ENCODE measurements around the gene ADAMTSL3.
"Not testable (repeated sequence)": the region's sequence is repeated elsewhere in the genome, so short reads cannot be mapped to it uniquely, and the experiment has no call there.

Gene ADAMTSL3

GRCh38 chr15:83943849-83944404 is 290.0 kb downstream of the ADAMTSL3 start:
- no peak for DNase-seq (ENCODE audit: low spot score in 2 of 2)
- Mint-ChIP-seq H3K9me3 (peaks cover 1% of the 10 kb centered on the region), H3K4me3 (no peak overlapping the region), H3K27me3 (peaks cover 5% of the 10 kb centered on the region), H3K27ac (no peak overlapping the region), H3K36me3 (no peaks in the 10 kb centered on the region), H3K4me1 (peaks cover 2% of the 10 kb centered on the region)
- ATAC-seq (ENCODE audit: low read depth): no peak

DNA sequence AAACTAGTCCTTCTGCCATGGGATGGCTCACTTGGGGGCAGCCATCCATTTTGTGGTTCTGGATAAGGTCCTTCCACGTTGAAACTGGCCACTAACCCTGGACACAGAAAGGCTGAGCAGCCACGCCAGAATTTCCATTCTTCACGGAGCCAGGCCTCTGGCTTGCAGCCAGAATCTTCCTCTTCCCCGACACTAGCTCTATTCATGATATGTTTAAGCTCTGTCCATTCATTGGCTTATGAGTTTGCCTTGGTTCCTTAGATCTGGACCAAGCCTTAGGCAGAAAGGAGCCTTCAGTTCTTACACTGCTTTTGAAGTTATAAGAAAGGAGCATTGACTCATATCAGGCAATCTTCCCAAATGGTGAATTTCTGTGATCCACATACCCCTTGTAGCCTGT is 293.2 kb downstream of the ADAMTSL3 start:
- Mint-ChIP-seq H3K36me3 (no peaks in the 10 kb centered on the region), H3K27me3 (peaks cover 5% of the 10 kb centered on the region), H3K4me1 (no peaks in the 10 kb centered on the region), H3K4me3 (no peak overlapping the region), H3K9me3 (peaks cover 10% of the 10 kb centered on the region), H3K27ac (no peak overlapping the region)
- no peak for ATAC-seq (ENCODE audit: low read depth)
- DNase-seq (ENCODE audit: low spot score in 2 of 2): no peak

GRCh38 chr15:83954506-83954905 is 300.6 kb downstream of the ADAMTSL3 start:
- no peak for ATAC-seq (ENCODE audit: low read depth)
- Mint-ChIP-seq H3K27ac (no peak overlapping the region), H3K36me3 (no peaks in the 10 kb centered on the region), H3K4me3 (no peak overlapping the region), H3K27me3 (peaks cover 2% of the 10 kb centered on the region), H3K4me1 (no peaks in the 10 kb centered on the region), H3K9me3 (peaks cover 9% of the 10 kb centered on the region)
- DNase-seq (ENCODE audit: low spot score in 2 of 2): no peak

DNA sequence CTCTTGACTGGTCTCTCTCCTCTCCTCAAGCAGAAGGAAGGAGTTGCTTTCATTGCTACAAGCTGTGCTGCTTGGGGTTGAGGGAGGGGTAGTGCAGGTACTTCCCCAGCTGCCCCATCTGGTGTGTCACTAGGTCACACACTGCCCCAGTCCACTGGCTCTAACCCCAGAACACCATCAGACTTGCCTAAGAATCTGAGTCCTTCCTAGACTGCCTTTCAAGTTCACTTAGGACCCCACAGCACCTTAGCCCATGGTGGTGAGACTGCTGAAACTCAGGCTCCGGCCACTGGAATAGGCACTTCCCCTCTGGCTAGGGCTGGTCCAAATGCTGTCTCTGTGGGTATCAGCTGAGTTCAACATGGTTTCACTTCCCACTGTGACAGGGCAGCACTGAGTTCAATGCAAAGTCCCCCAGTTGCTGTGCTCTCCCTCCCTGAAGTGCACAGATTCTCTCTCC is 301.9 kb downstream of the ADAMTSL3 start:
- Mint-ChIP-seq H3K9me3 (peaks cover 6% of the 10 kb centered on the region), H3K36me3 (no peaks in the 10 kb centered on the region), H3K4me3 (no peak overlapping the region), H3K4me1 (no peaks in the 10 kb centered on the region), H3K27me3 (peaks cover 2% of the 10 kb centered on the region), H3K27ac (no peak overlapping the region)
- DNase-seq (ENCODE audit: low spot score in 2 of 2): no peak
- ATAC-seq (ENCODE audit: low read depth): peak; percentile 84

- ATAC-seq (ENCODE audit: low read depth) (no peak), DNase-seq (ENCODE audit: low spot score in 2 of 2) (no peak)
- no peak overlapping the region for H3K27ac Mint-ChIP-seq
- no peaks in the 10 kb centered on the region for H3K36me3 Mint-ChIP-seq
- H3K4me1 Mint-ChIP-seq: no peaks in the 10 kb centered on the region
- peaks cover 2% of the 10 kb centered on the region for H3K27me3 Mint-ChIP-seq
- no peak overlapping the region for H3K4me3 Mint-ChIP-seq
- peaks cover 6% of the 10 kb centered on the region for H3K9me3 Mint-ChIP-seq
Measured at GRCh38 chr15:83956887-83957286, 303.0 kb downstream of the ADAMTSL3 start.

DNA sequence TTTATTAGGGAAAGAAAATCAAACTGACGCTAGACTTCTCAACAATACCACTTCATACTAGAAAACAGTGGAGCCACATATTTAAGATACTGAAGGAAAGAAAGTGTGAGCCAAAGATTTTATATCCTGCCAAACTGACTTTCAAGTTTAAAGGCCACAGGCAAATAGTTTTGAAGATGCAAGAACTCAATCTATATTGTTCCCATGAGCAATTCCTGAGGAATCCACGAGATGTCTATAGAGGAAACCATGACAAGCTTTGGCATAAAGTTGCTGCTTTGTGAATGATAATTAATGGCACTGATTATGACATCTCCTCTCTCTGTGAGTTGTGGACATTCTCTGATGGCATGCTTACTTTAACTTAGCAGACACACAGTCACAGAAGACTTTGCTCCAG is 305.6 kb downstream of the ADAMTSL3 start:
- Mint-ChIP-seq H3K4me1 (no peaks in the 10 kb centered on the region), H3K9me3 (peaks cover 3% of the 10 kb centered on the region), H3K27me3 (no peaks in the 10 kb centered on the region), H3K4me3 (no peak overlapping the region), H3K36me3 (no peaks in the 10 kb centered on the region), H3K27ac (no peak overlapping the region)
- ATAC-seq (ENCODE audit: low read depth) (no peak), DNase-seq (ENCODE audit: low spot score in 2 of 2) (no peak)

GRCh38 chr15:83960192-83960829 is 306.4 kb downstream of the ADAMTSL3 start:
- Mint-ChIP-seq H3K9me3 (peaks cover 6% of the 10 kb centered on the region), H3K36me3 (no peaks in the 10 kb centered on the region), H3K4me1 (no peaks in the 10 kb centered on the region), H3K27me3 (peaks cover 1% of the 10 kb centered on the region), H3K4me3 (no peak overlapping the region), H3K27ac (no peak overlapping the region)
- DNase-seq (ENCODE audit: low spot score in 2 of 2) (no peak), ATAC-seq (ENCODE audit: low read depth) (no peak)

GRCh38 chr15:83961311-83961710 is 307.4 kb downstream of the ADAMTSL3 start:
- ATAC-seq (ENCODE audit: low read depth): no peak
- no peaks in the 10 kb centered on the region for H3K4me1 Mint-ChIP-seq

DNA sequence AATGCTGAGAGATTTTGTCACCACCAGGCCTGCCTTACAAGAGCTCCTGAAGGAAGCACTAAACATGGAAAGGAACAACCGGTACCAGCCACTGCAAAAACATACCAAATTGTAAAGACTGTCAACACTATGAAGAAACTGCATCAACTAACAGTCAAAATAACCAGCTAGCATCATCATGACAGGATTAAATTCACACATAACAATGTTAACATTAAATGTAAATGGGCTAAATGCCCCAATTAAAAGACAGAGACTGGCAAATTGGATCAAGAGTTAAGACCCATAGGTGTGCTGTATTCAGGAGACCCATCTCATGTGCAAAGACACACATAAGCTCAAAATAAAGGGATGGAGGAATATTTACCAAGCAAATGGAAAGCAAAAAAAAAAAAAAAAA is 311.0 kb downstream of the ADAMTSL3 start:
- not testable (repeated sequence) for DNase-seq (ENCODE audit: low spot score in 2 of 2); H3K36me3 Mint-ChIP-seq; ATAC-seq (ENCODE audit: low read depth); H3K27ac Mint-ChIP-seq; H3K4me1 Mint-ChIP-seq; H3K27me3 Mint-ChIP-seq; H3K4me3 Mint-ChIP-seq
- peaks cover 16% of the 10 kb centered on the region for H3K9me3 Mint-ChIP-seq

More at GRCh38 chr15:83961311-83961710, 307.4 kb downstream of the ADAMTSL3 start:
- peaks cover 1% of the 10 kb centered on the region for H3K27me3 Mint-ChIP-seq
- H3K36me3 Mint-ChIP-seq: no peaks in the 10 kb centered on the region
- no peak overlapping the region for H3K27ac Mint-ChIP-seq
- no peak for DNase-seq (ENCODE audit: low spot score in 2 of 2)
- H3K4me3 Mint-ChIP-seq: no peak overlapping the region
- peaks cover 13% of the 10 kb centered on the region for H3K9me3 Mint-ChIP-seq

DNA sequence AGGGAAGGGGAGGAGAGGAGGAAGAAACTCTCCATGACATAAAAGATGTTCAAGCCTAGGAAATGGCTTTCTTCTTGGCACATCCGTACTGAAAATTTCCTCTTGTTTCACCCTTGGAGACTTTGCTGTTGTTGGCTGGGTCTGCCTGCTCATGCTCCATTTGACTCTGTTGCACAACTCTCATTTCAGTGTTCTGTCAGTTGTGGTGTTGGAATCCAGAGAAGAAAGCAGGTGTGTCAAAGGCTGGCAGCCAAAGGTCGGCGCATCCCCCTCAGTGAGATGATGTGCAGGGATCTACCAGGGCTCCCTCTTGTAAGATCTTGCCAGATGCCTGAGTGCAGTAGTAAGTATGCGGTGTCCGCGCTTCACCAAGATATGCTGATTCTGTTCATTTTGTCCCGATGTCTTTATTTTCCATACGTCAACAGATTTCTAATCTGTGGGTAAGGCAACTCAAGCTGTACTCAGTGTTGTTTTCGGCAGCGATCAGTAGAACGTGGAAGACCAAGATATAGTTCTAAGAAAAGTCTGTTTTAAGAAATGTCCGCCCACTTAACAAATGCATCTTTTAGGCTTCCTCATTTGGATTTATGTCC is 316.5 kb downstream of the ADAMTSL3 start:
- H3K27me3 Mint-ChIP-seq: no peaks in the 10 kb centered on the region
- ATAC-seq (ENCODE audit: low read depth) (no peak), DNase-seq (ENCODE audit: low spot score in 2 of 2) (no peak)
- H3K4me3 Mint-ChIP-seq: no peak overlapping the region
- no peaks in the 10 kb centered on the region for H3K4me1 Mint-ChIP-seq
- peaks cover 13% of the 10 kb centered on the region for H3K9me3 Mint-ChIP-seq
- no peaks in the 10 kb centered on the region for H3K36me3 Mint-ChIP-seq
- H3K27ac Mint-ChIP-seq: no peak overlapping the region

GRCh38 chr15:83971992-83972391 is 318.1 kb downstream of the ADAMTSL3 start:
- Mint-ChIP-seq H3K27me3 (peaks cover 5% of the 10 kb centered on the region), H3K4me1 (no peaks in the 10 kb centered on the region), H3K27ac (no peak overlapping the region), H3K4me3 (no peak overlapping the region), H3K36me3 (no peaks in the 10 kb centered on the region), H3K9me3 (peaks cover 10% of the 10 kb centered on the region)
- ATAC-seq (ENCODE audit: low read depth) (no peak), DNase-seq (ENCODE audit: low spot score in 2 of 2) (no peak)

- H3K27ac Mint-ChIP-seq: no peak overlapping the region
- ATAC-seq (ENCODE audit: low read depth): no peak
Measured at GRCh38 chr15:83973816-83974215, 319.9 kb downstream of the ADAMTSL3 start.

DNA sequence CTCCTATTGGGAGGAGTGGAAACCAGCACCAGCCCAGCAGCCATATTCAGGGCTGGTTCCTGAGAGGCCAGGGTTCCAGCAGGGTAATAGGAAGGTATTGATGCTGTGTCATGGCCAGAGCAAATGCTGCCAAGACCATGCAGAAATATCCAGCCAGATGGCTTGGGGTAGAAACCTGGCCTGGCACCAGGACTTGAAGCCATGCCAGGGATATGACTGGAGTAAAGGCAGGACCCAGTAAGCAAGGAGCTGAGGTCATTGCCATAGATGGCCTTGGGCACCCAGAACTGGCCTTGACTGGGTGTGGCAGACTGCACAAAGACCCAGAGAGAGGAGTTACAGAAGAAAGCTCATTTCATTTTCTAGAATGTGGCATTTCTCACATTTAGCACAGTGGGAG is 324.1 kb downstream of the ADAMTSL3 start:
- no peaks in the 10 kb centered on the region for H3K4me1 Mint-ChIP-seq
- no peak overlapping the region for H3K4me3 Mint-ChIP-seq
- H3K27me3 Mint-ChIP-seq: peaks cover 5% of the 10 kb centered on the region
- H3K9me3 Mint-ChIP-seq: peaks cover 9% of the 10 kb centered on the region
- no peak overlapping the region for H3K27ac Mint-ChIP-seq
- H3K36me3 Mint-ChIP-seq: no peaks in the 10 kb centered on the region
- no peak for DNase-seq (ENCODE audit: low spot score in 2 of 2)
- ATAC-seq (ENCODE audit: low read depth): no peak

More at GRCh38 chr15:83973816-83974215, 319.9 kb downstream of the ADAMTSL3 start:
- Mint-ChIP-seq H3K9me3 (peaks cover 9% of the 10 kb centered on the region), H3K27me3 (peaks cover 5% of the 10 kb centered on the region), H3K36me3 (no peaks in the 10 kb centered on the region), H3K4me1 (no peaks in the 10 kb centered on the region), H3K4me3 (no peak overlapping the region)
- no peak for DNase-seq (ENCODE audit: low spot score in 2 of 2)

DNA sequence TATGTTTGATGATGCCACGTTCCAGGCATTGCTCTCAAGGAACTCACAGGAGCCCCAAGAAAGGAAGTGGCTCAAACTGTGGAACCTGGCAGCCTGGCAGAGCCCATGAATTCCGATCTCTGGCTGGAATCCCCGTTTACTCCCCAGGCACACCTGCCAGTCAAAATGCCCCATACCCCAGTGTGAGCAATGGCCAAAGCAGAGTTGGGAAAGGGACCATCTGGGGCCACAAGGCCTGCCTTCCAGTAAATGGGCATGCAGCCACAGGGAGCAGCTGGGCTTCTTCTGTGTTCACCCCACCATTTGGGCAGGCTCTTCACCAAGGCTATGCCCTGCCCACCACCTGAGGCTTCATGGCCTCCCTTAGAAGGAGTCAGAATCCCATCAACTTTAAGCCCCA is 324.7 kb downstream of the ADAMTSL3 start:
- Mint-ChIP-seq H3K27ac (no peak overlapping the region), H3K36me3 (no peaks in the 10 kb centered on the region), H3K4me1 (no peaks in the 10 kb centered on the region), H3K4me3 (no peak overlapping the region), H3K27me3 (peaks cover 5% of the 10 kb centered on the region), H3K9me3 (peaks cover 7% of the 10 kb centered on the region)
- DNase-seq (ENCODE audit: low spot score in 2 of 2) (no peak), ATAC-seq (ENCODE audit: low read depth) (no peak)

DNA sequence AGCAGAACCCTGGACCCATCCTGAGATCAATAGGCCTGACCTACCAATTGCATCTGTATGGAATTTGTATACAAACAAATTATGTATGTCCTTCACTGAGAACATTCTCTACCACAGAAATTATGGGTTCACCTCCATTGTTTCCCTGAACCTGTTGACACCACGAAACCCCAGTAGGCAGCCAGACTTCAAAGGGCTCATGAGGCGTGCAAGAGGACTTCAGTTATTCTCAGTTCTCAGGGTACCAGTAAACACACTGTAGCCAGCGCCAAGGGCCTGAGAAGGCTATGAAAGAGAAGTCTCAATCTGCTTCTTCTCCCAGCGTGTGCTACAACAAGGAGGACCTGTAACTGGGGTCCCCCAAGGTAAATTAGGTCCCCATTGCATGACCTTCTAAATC is 326.7 kb downstream of the ADAMTSL3 start:
- DNase-seq (ENCODE audit: low spot score in 2 of 2) (no peak), ATAC-seq (ENCODE audit: low read depth) (no peak)
- peaks cover 5% of the 10 kb centered on the region for H3K27me3 Mint-ChIP-seq
- no peak overlapping the region for H3K4me3 Mint-ChIP-seq
- peaks cover 3% of the 10 kb centered on the region for H3K4me1 Mint-ChIP-seq
- no peaks in the 10 kb centered on the region for H3K36me3 Mint-ChIP-seq
- no peak overlapping the region for H3K27ac Mint-ChIP-seq
- peaks cover 7% of the 10 kb centered on the region for H3K9me3 Mint-ChIP-seq
